H1 (cell line): Measurements from ENCODE around the gene C9. TPM values are rescaled to one million over a fixed set of nuclear protein-coding genes. Genes with fewer than 3 reads are reported as not detected.

Experiments used
- CTCF ChIA-PET: fragments of 300-600 bp; sonication (Branson Sonifier 250); formaldehyde crosslinking; loops from one replicate; lab custom pipeline; 2021; ENCODE audit not compliant: partially characterized antibody; lab: Charles Lee
- POLR2A ChIA-PET: fragments of 300-600 bp; sonication (Branson Sonifier 250); formaldehyde crosslinking; loops from one replicate; lab custom pipeline; 2021; ENCODE audit warnings: inconsistent platforms; ENCODE audit not compliant: partially characterized antibody; lab: Charles Lee
- DNase-seq, 2 experiments: peaks; one replicate each; pipeline versions ENCODE4 v3.0.0 to v3.0.0-alpha.2; 2010 to 2022; ENCODE audit warnings: low spot score in 2 of 2, low read depth in 1 of 2, mixed read lengths in 1 of 2
- FAIRE-seq: peaks from 2 replicates; lab custom pipeline; 2011; peaks lifted over from hg19 to GRCh38; lab: Jason Lieb, UNC
- H2AFZ ChIP-seq: 2 replicates; pipeline ENCODE4 v1.8.1; 2012; ENCODE audit warnings: low read length, inconsistent platforms
- H2AK5ac ChIP-seq: 2 replicates; pipeline ENCODE4 v1.6.1; 2013; ENCODE audit warnings: low read depth, low read length
- H2BK120ac ChIP-seq: replicated peaks from 2 replicates; pipeline ENCODE3; 2013; ENCODE audit warnings: low read depth, low read length, inconsistent platforms
- H2BK12ac ChIP-seq: 2 replicates; pipeline ENCODE4 v1.6.1; 2013; ENCODE audit warnings: low read depth, low read length
- H2BK15ac ChIP-seq: 2 replicates; pipeline ENCODE4 v1.6.1; 2013; ENCODE audit warnings: low read length
- H2BK20ac ChIP-seq: 2 replicates; pipeline ENCODE4 v1.6.1; 2013; ENCODE audit warnings: low read length
- H2BK5ac ChIP-seq: 2 replicates; pipeline ENCODE4 v1.6.1; 2013; ENCODE audit warnings: low read depth, low read length
- H3K14ac ChIP-seq: 2 replicates; pipeline ENCODE4 v1.6.1; 2013; ENCODE audit warnings: inconsistent platforms; ENCODE audit not compliant: insufficient read length
- H3K18ac ChIP-seq: 2 replicates; pipeline ENCODE4 v1.6.1; 2013; ENCODE audit warnings: low read length; ENCODE audit errors: extremely low read depth
- H3K23ac ChIP-seq: 2 replicates; pipeline ENCODE4 v1.6.1; 2013; ENCODE audit warnings: inconsistent platforms; ENCODE audit not compliant: insufficient read length
- H3K23me2 ChIP-seq: 2 replicates; pipeline ENCODE4 v1.6.1; 2013; ENCODE audit warnings: low read depth, low read length
- H3K27ac ChIP-seq: 2 replicates; pipeline ENCODE4 v1.6.1; 2011; ENCODE audit warnings: low read depth, low read length, inconsistent platforms
- H3K27me3 ChIP-seq, 4 experiments: replicated peaks in 1 of 4; 1 replicate in 1 of 4; 2 replicates in 3 of 4; pipeline versions ENCODE4 v1.6.1 to v1.8.1; 2011 to 2013; ENCODE audit warnings: low read length in 3 of 4, mild to moderate bottlenecking in 3 of 4, inconsistent platforms in 2 of 4, mixed read lengths in 2 of 4, moderate library complexity in 1 of 4; ENCODE audit not compliant: control insufficient read depth in 3 of 4, insufficient read depth in 3 of 4; ENCODE audit errors: extremely low read depth in 1 of 4
- H3K36me3 ChIP-seq, 4 experiments: 2 replicates each; pipeline versions ENCODE4 v1.6.1 to v1.8.1; 2011 to 2013; ENCODE audit warnings: mild to moderate bottlenecking in 4 of 4, low read length in 3 of 4, moderate library complexity in 2 of 4, control low read depth in 1 of 4, inconsistent platforms in 1 of 4; ENCODE audit not compliant: insufficient read depth in 4 of 4, control insufficient read depth in 2 of 4
- H3K4ac ChIP-seq: replicated peaks from 2 replicates; pipeline ENCODE3; 2013; ENCODE audit warnings: low read length, low read depth, mixed read lengths, inconsistent platforms; ENCODE audit not compliant: insufficient read length
- H3K4me1 ChIP-seq, 4 experiments: replicated peaks in 1 of 4; 1 replicate in 1 of 4; 2 replicates in 3 of 4; pipeline versions ENCODE4 v1.6.1 to v1.8.1; 2011 to 2013; ENCODE audit warnings: low read length in 3 of 4, inconsistent platforms in 2 of 4, mixed read lengths in 1 of 4; ENCODE audit not compliant: insufficient read depth in 4 of 4, control insufficient read depth in 3 of 4
- H3K4me2 ChIP-seq, 2 experiments: 2 replicates each; pipeline versions ENCODE4 v1.6.1 to v1.8.1; 2011 to 2013; ENCODE audit warnings: low read depth in 2 of 2, low read length in 2 of 2, control low read depth in 1 of 2, inconsistent platforms in 1 of 2, mild to moderate bottlenecking in 1 of 2; ENCODE audit not compliant: insufficient read depth in 1 of 2
- H3K4me3 ChIP-seq, 4 experiments: fragments of 200-600, 300-600 bp in 1 of 4; sonication (generic), shearing (Covaris generic), sonication (Bioruptor Twin) in 1 of 4; 2 replicates each; pipeline versions ENCODE4 v1.5.1 to v1.8.1; 2011 to 2016; ENCODE audit warnings: low read length in 4 of 4, low read depth in 3 of 4, control low read depth in 2 of 4, inconsistent platforms in 2 of 4, mild to moderate bottlenecking in 2 of 4, mixed read lengths in 1 of 4, moderate library complexity in 1 of 4; ENCODE audit not compliant: insufficient read depth in 2 of 4; ENCODE audit errors: extremely low read depth in 1 of 4
- H3K56ac ChIP-seq: replicated peaks from 2 replicates; pipeline ENCODE3; 2013; ENCODE audit warnings: low read depth, mild to moderate bottlenecking, mixed read lengths, low read length, inconsistent platforms; ENCODE audit not compliant: insufficient read length
- H3K79me1 ChIP-seq: 2 replicates; pipeline ENCODE4 v1.6.1; 2013; ENCODE audit warnings: low read depth, low read length, control low read depth
- H3K79me2 ChIP-seq, 2 experiments: 2 replicates each; pipeline versions ENCODE4 v1.6.1 to v1.8.1; 2012 to 2013; ENCODE audit warnings: low read length in 2 of 2, mild to moderate bottlenecking in 2 of 2, inconsistent platforms in 1 of 2; ENCODE audit not compliant: insufficient read depth in 2 of 2, control insufficient read depth in 1 of 2
- H3K9ac ChIP-seq, 4 experiments: replicated peaks in 1 of 4; 1 replicate in 1 of 4; 2 replicates in 3 of 4; pipeline versions ENCODE4 v1.6.1 to v1.8.1; 2011 to 2013; ENCODE audit warnings: low read depth in 3 of 4, low read length in 3 of 4, control low read depth in 2 of 4, mild to moderate bottlenecking in 2 of 4, moderate library complexity in 2 of 4, inconsistent platforms in 1 of 4; ENCODE audit errors: extremely low read depth in 1 of 4
- H3K9me3 ChIP-seq, 2 experiments: 2 replicates each; pipeline versions ENCODE4 v1.6.1 to v1.8.1; 2012 to 2013; ENCODE audit warnings: mild to moderate bottlenecking in 2 of 2, moderate library complexity in 2 of 2, control low read depth in 1 of 2, inconsistent platforms in 1 of 2, low read depth in 1 of 2, low read length in 1 of 2, mixed read lengths in 1 of 2; ENCODE audit not compliant: insufficient read depth in 2 of 2
- H4K20me1 ChIP-seq, 2 experiments: replicated peaks in 1 of 2; 2 replicates each; pipeline versions ENCODE3 to v1.8.1; 2011 to 2013; ENCODE audit warnings: inconsistent platforms in 2 of 2, low read length in 2 of 2, mild to moderate bottlenecking in 1 of 2; ENCODE audit not compliant: insufficient read depth in 2 of 2, control insufficient read depth in 1 of 2
- H4K5ac ChIP-seq: 2 replicates; pipeline ENCODE4 v1.6.1; 2013; ENCODE audit warnings: low read length, low read depth, mixed read lengths, inconsistent platforms; ENCODE audit not compliant: insufficient read length
- H4K8ac ChIP-seq: 2 replicates; pipeline ENCODE4 v1.8.0; 2013; ENCODE audit warnings: mild to moderate bottlenecking, moderate library complexity, low read length, inconsistent platforms; ENCODE audit not compliant: insufficient read depth; ENCODE audit errors: extremely low read depth
- H4K91ac ChIP-seq: replicated peaks from 2 replicates; pipeline ENCODE3; 2013; ENCODE audit warnings: low read length, mixed read lengths, inconsistent platforms; ENCODE audit not compliant: insufficient read length
- BRCA1 ChIP-seq: IDR thresholded peaks from 2 replicates; pipeline ENCODE4 v1.6.1; 2012; ENCODE audit warnings: low read depth, low read length, improper control_type of control experiment
- HDAC2 ChIP-seq, 2 experiments: fragments of 300-600 bp in 1 of 2; sonication (generic) in 1 of 2; IDR thresholded peaks; 2 replicates each; pipeline ENCODE4 v1.6.1; 2011 to 2012; ENCODE audit warnings: low read depth in 2 of 2, low read length in 2 of 2, mild to moderate bottlenecking in 2 of 2, moderate library complexity in 2 of 2, borderline replicate concordance in 1 of 2, inconsistent platforms in 1 of 2
- KDM4A ChIP-seq: IDR thresholded peaks from one replicate; pipeline ENCODE4 v1.7.1; 2012; ENCODE audit warnings: low read depth, mild to moderate bottlenecking, moderate library complexity, low read length, inconsistent platforms; ENCODE audit not compliant: severe bottlenecking
- POLR2A ChIP-seq, 2 experiments: IDR thresholded peaks; 1 replicate in 1 of 2; 2 replicates in 1 of 2; pipeline ENCODE4 v1.6.1; 2011; ENCODE audit warnings: low read depth in 2 of 2, low read length in 2 of 2, mild to moderate bottlenecking in 2 of 2; ENCODE audit errors: control extremely low read depth in 1 of 2
- RNF2 ChIP-seq: fragments of 200-900, 300-1000 bp; sonication (generic); IDR thresholded peaks from 2 replicates; pipeline ENCODE4 v1.7.1; 2016; ENCODE audit warnings: borderline replicate concordance, low read depth, mild to moderate bottlenecking, antibody characterized with exemption, low read length; ENCODE audit not compliant: poor library complexity, severe bottlenecking; ENCODE audit errors: missing control alignments
- SIRT6 ChIP-seq: IDR thresholded peaks from one replicate; pipeline ENCODE4 v1.7.1; 2012; ENCODE audit warnings: low read length, inconsistent platforms
- SP4 ChIP-seq: IDR thresholded peaks from 2 replicates; pipeline ENCODE4 v1.6.1; 2012; ENCODE audit warnings: low read length, inconsistent platforms
- SUZ12 ChIP-seq: fragments of 200-600 bp; sonication (generic); IDR thresholded peaks from 2 replicates; pipeline ENCODE4 v1.6.1; 2012; ENCODE audit warnings: mild to moderate bottlenecking, inconsistent platforms, low read length, moderate library complexity, mixed read lengths
- ZNF274 ChIP-seq: IDR thresholded peaks from 2 replicates; pipeline ENCODE4 v1.7.0; 2012; ENCODE audit warnings: low read length, borderline replicate concordance; ENCODE audit errors: extremely low read depth
- WGBS, 2 experiments: shearing (Covaris generic) in 1 of 2; methylation state at CpG; one replicate each; pipeline versions ENCODE4 v1.1.6 to v1.1.7; 2013 to 2015; ENCODE audit warnings: low lambda C conversion rate in 2 of 2, mixed read lengths in 2 of 2, inconsistent platforms in 1 of 2, low coverage in 1 of 2, missing lambda C conversion rate in 1 of 2; ENCODE audit not compliant: insufficient replicate concordance in 2 of 2, insufficient coverage in 1 of 2, insufficient read length in 1 of 2; ENCODE audit errors: extremely low coverage in 1 of 2, missing lambda C conversion rate in 1 of 2; 5-methylcytosine and 5-hydroxymethylcytosine counted together
- polyA plus RNA-seq, 7 experiments: library from polyadenylated mRNA; depleted of rRNA in 3 of 7; stranded (reverse) in 5 of 7; unstranded in 2 of 7; fragments of >200 nt in 5 of 7; fragments of 200-250 nt in 2 of 7; gene quantifications; 1 replicate in 5 of 7; 2 replicates in 1 of 7; 4 replicates in 1 of 7; pipeline versions ENCODE4 v1.2.1 to v1.2.3, GENCODE V29; 2011 to 2013; ENCODE audit warnings: missing spikeins in 2 of 7, mixed read lengths in 2 of 7
- total RNA-seq: library from RNA; stranded (reverse); fragmentation: NEBNext Ultra II Directional; extraction: Animal tissue kit (Norgen Biotek cat#: 25700); gene quantifications from 2 replicates; pipeline ENCODE4 v1.2.1, GENCODE V29; 2021

The C9 gene
- total and polyA plus RNA-seq, 2 of the 8 experiments (the other 6 are each of a cell fraction or from before 2014, with no cell fraction given) = not detected

DNA sequence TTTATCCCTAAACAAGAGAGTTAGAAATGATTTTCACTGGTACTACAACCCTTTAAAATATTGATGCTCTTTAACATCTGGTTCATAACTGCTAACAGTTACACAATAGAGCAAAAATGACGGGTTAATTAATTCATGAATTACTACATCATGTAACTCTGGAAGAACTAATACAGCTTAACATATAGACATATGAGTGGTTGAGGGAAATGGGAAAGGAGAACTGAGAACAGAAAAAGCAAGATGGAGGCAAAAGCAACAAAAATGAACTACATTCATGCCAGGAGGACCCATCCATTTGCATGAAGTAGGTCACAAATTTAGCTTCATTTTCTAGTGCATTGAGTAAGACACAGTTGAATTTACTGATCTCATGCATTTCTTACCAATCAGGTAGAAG lies 61.8 kb downstream of the C9 start:
- no peak overlapping the region for H4K5ac ChIP-seq
- no peaks in the 10 kb centered on the region for H3K36me3 ChIP-seq
- POLR2A ChIA-PET = no interaction called here
- 89% methylated on average over 1 of the region's 1 CpG; no CpG with 5 or more reads in 1 of the 2 experiments for WGBS, 2 experiments
- H3K9me3 ChIP-seq = peaks cover 0 to 3% of the 10 kb centered on the region in 2 experiments; a peak in 1 of 4 replicates
- no peaks in the 10 kb centered on the region for H3K23me2 ChIP-seq
- no peak overlapping the region for H2BK5ac ChIP-seq
- H2BK20ac ChIP-seq = no peak overlapping the region
- H3K79me2 ChIP-seq = no peaks in the 10 kb centered on the region
- H2BK120ac ChIP-seq = no peak overlapping the region
- CTCF ChIA-PET = no interaction called here
- no peak overlapping the region for H4K8ac ChIP-seq
- H3K56ac ChIP-seq = no peak overlapping the region
- no peak overlapping the region for H3K18ac ChIP-seq
- no peaks in the 10 kb centered on the region for H3K27me3 ChIP-seq
- no peak for DNase-seq
- H3K14ac ChIP-seq = no peak overlapping the region
- H3K79me1 ChIP-seq = no peaks in the 10 kb centered on the region
- no peak overlapping the region for H3K4ac ChIP-seq
- no peak overlapping the region for H3K23ac ChIP-seq
- TF ChIP-seq SP4 (no peak), BRCA1 (no peak), KDM4A (no peak), POLR2A (IDR thresholded peaks at IDR 0.05; ENCODE audit: control extremely low read depth in 1 of 2, low read depth in 2 of 2, low read length in 2 of 2) (no peak), SIRT6 (no peak), SUZ12 (no peak), RNF2 (no peak), HDAC2 (IDR thresholded peaks at IDR 0.05; ENCODE audit: borderline replicate concordance in 1 of 2, low read depth in 2 of 2, low read length in 2 of 2) (no peak), ZNF274 (no peak)
- TF ChIP-seq, all 59 proteins: peak for 0
- Histone ChIP-seq H2BK15ac (no peak overlapping the region), H4K20me1 (no peaks in the 10 kb centered on the region), H3K9ac (no peak overlapping the region), H3K27ac (no peak overlapping the region), H3K4me3 (no peak overlapping the region), H4K91ac (no peak overlapping the region), H2AK5ac (no peak overlapping the region), H2BK12ac (no peak overlapping the region), H3K4me1 (no peaks in the 10 kb centered on the region), H3K4me2 (no peak overlapping the region), H2AFZ (no peak overlapping the region)
- FAIRE-seq = no peak
